ENCODE results near the gene GADD45G. TPM values are rescaled to one million over a fixed set of nuclear protein-coding genes. Genes with fewer than 3 reads are reported as not detected.

Gene GADD45G
- total RNA-seq, 1 experiment from 2014 or later, result not detected

- TF ChIP-seq CTCF (IDR thresholded peaks at IDR 0.05; ENCODE audit: unreplicated experiment), result no peak
- no peak overlapping the region for H3K27ac Mint-ChIP-seq (ENCODE audit: low read depth, unreplicated experiment)
- H3K27me3 Mint-ChIP-seq (ENCODE audit: insufficient read depth, unreplicated experiment), result peaks cover 40% of the 10 kb centered on the region
- CTCF ChIA-PET, result interaction anchor here (0.5 kb wide), 1 partner anchor 12 kb away, joined by 3 read pairs; no protein-coding TSS in a partner anchor
- H3K36me3 Mint-ChIP-seq (ENCODE audit: insufficient read depth, unreplicated experiment), result no peaks in the 10 kb centered on the region
- POLR2A ChIA-PET, result no interaction called here
- no TSS peak for BruUV-seq (replicated peaks)
- no peak for DNase-seq (ENCODE audit: unreplicated experiment)
- intact Hi-C loops (cut with micrococcal nuclease), result no loop called here
- no peaks in the 10 kb centered on the region for H3K4me1 Mint-ChIP-seq (ENCODE audit: insufficient read depth, unreplicated experiment)
- H3K4me3 Mint-ChIP-seq (ENCODE audit: unreplicated experiment), result no peak overlapping the region
- no peaks in the 10 kb centered on the region for H3K9me3 Mint-ChIP-seq (ENCODE audit: unreplicated experiment)
Measured at GRCh38 chr9:89649039-89649691, 44.4 kb downstream of the GADD45G start.

GRCh38 chr9:89654025-89654662, 49.3 kb downstream of the GADD45G start:
- ChIA-PET POLR2A (no interaction called here), CTCF (no interaction called here)
- H3K4me1 Mint-ChIP-seq (ENCODE audit: insufficient read depth, unreplicated experiment), result no peaks in the 10 kb centered on the region
- H3K27me3 Mint-ChIP-seq (ENCODE audit: insufficient read depth, unreplicated experiment), result peaks cover 45% of the 10 kb centered on the region
- no peaks in the 10 kb centered on the region for H3K9me3 Mint-ChIP-seq (ENCODE audit: unreplicated experiment)
- no peak for DNase-seq (ENCODE audit: unreplicated experiment)
- H3K36me3 Mint-ChIP-seq (ENCODE audit: insufficient read depth, unreplicated experiment), result no peaks in the 10 kb centered on the region
- no peak overlapping the region for H3K27ac Mint-ChIP-seq (ENCODE audit: low read depth, unreplicated experiment)
- H3K4me3 Mint-ChIP-seq (ENCODE audit: unreplicated experiment), result no peak overlapping the region
- TF ChIP-seq CTCF (IDR thresholded peaks at IDR 0.05; ENCODE audit: unreplicated experiment), result no peak
- intact Hi-C loops (cut with micrococcal nuclease), result no loop called here
- BruUV-seq (replicated peaks), result no TSS peak

GRCh38 chr9:89655056-89655989, 50.5 kb downstream of the GADD45G start:
- no peaks in the 10 kb centered on the region for H3K4me1 Mint-ChIP-seq (ENCODE audit: insufficient read depth, unreplicated experiment)
- DNase-seq (ENCODE audit: unreplicated experiment), result no peak
- H3K36me3 Mint-ChIP-seq (ENCODE audit: insufficient read depth, unreplicated experiment), result no peaks in the 10 kb centered on the region
- peaks cover 52% of the 10 kb centered on the region for H3K27me3 Mint-ChIP-seq (ENCODE audit: insufficient read depth, unreplicated experiment)
- no peaks in the 10 kb centered on the region for H3K9me3 Mint-ChIP-seq (ENCODE audit: unreplicated experiment)
- POLR2A ChIA-PET, result no interaction called here
- intact Hi-C loops (cut with micrococcal nuclease), result no loop called here
- H3K27ac Mint-ChIP-seq (ENCODE audit: low read depth, unreplicated experiment), result no peak overlapping the region
- CTCF ChIA-PET, result interaction anchor here (0.8 kb wide), 1 partner anchor 25 kb away, joined by 5 read pairs; no protein-coding TSS in a partner anchor
- no peak for TF ChIP-seq CTCF (IDR thresholded peaks at IDR 0.05; ENCODE audit: unreplicated experiment)
- BruUV-seq (replicated peaks), result no TSS peak
- no peak overlapping the region for H3K4me3 Mint-ChIP-seq (ENCODE audit: unreplicated experiment)

Other genes starting within 250 kb of the GADD45G start
- 4.2 and 7.4 TPM in 2 replicates for gene SEMA4D, start 106.9 kb upstream of the GADD45G start, total RNA-seq (2022)